Stomach (tissue), 4 donors: Measurements from ENCODE around the gene ATP5F1B.

Source experiments
- CTCF ChIP-seq, 7 experiments: fragments of 450-650 bp in 4 of 7; fragments of 200-600 bp in 3 of 7; sonication (generic) in 3 of 7; IDR thresholded peaks; one replicate each; pipeline ENCODE4 v1.5.1; 2016 to 2019; ENCODE audit warnings: antibody characterized with exemption in 7 of 7, control low read depth in 2 of 7, mild to moderate bottlenecking in 1 of 7
- EP300 ChIP-seq: sonication (generic); formaldehyde crosslinking; IDR thresholded peaks from one replicate; pipeline ENCODE4 v1.6.1; 2017; ENCODE audit warnings: antibody characterized with exemption

- no peak for TF ChIP-seq CTCF (IDR thresholded peaks at IDR 0.05)
- TF ChIP-seq EP300, result no peak
Observed at GRCh38 chr12:56599797-56600196, 46.0 kb downstream of the ATP5F1B start.
